HCT116 (cell line): ENCODE measurements around the gene THPO.

ENCODE experiments used
- CTCF ChIP-seq, 3 experiments: fragments of 200-600 bp in 1 of 3; sonication (generic) in 1 of 3; IDR thresholded peaks in 2 of 3; conservative IDR thresholded peaks in 1 of 3; 2 replicates each; pipeline ENCODE4 v1.5.1; 2012 to 2017; ENCODE audit warnings: low read depth in 2 of 3, low read length in 2 of 3, antibody characterized with exemption in 1 of 3, borderline replicate concordance in 1 of 3, control low read depth in 1 of 3, mild to moderate bottlenecking in 1 of 3, mixed read lengths in 1 of 3, mixed run types in 1 of 3, moderate library complexity in 1 of 3; ENCODE audit not compliant: insufficient read depth in 1 of 3
- EZH2 ChIP-seq: fragments of 200-600 bp; sonication (generic); IDR thresholded peaks from 2 replicates; pipeline ENCODE4 v1.6.1; 2017; ENCODE audit warnings: antibody characterized with exemption, mixed run types
- MAX ChIP-seq: IDR thresholded peaks from 2 replicates; pipeline ENCODE4 v1.6.1; 2012
- POLR2A ChIP-seq: IDR thresholded peaks from 2 replicates; pipeline ENCODE4 v1.7.0; 2011; ENCODE audit warnings: borderline replicate concordance; ENCODE audit not compliant: insufficient read depth, insufficient read length; ENCODE audit errors: extremely low read depth
- POLR2AphosphoS5 ChIP-seq: IDR thresholded peaks from 2 replicates; pipeline ENCODE4 v1.6.1; 2011; ENCODE audit warnings: mild to moderate bottlenecking, low read depth, low read length, moderate library complexity
- REST ChIP-seq: IDR thresholded peaks from 2 replicates; pipeline ENCODE4 v1.6.1; 2012; ENCODE audit warnings: low read depth
- ZNF274 ChIP-seq: fragments of 200-500 bp; sonication (Bioruptor generic); IDR thresholded peaks from 2 replicates; pipeline ENCODE4 v1.6.1; 2014; ENCODE audit warnings: mild to moderate bottlenecking, low read depth, low read length, inconsistent platforms

- no peak for TF ChIP-seq POLR2AphosphoS5
- no peak for TF ChIP-seq POLR2A
- no peak for TF ChIP-seq CTCF (IDR thresholded peaks at IDR 0.05 in 2 of 3, conservative IDR thresholded peaks at IDR 0.05 in 1 of 3; ENCODE audit: borderline replicate concordance in 1 of 3, insufficient read depth in 1 of 3, low read depth in 2 of 3, low read length in 2 of 3)
- TF ChIP-seq MAX = no peak
- TF ChIP-seq EZH2 = no peak
- no peak for TF ChIP-seq REST
- no peak for TF ChIP-seq ZNF274
Observed at GRCh38 chr3:184415203-184415490, 37.1 kb upstream of the THPO start.
